ENCODE data around the gene JMJD1C.

JMJD1C gene

GRCh38 chr10:63260860-63261251 lies 204.9 kb downstream of the JMJD1C start:
- H3K4me3 ChIP-seq (ENCODE audit: low read depth, low read length) = no peak overlapping the region
- no peak for TF ChIP-seq CTCF (IDR thresholded peaks at IDR 0.05; ENCODE audit: low read depth, low read length)

GRCh38 chr10:63260103-63260859 lies 205.5 kb downstream of the JMJD1C start:
- TF ChIP-seq CTCF (IDR thresholded peaks at IDR 0.05; ENCODE audit: low read depth, low read length) = no peak

DNA sequence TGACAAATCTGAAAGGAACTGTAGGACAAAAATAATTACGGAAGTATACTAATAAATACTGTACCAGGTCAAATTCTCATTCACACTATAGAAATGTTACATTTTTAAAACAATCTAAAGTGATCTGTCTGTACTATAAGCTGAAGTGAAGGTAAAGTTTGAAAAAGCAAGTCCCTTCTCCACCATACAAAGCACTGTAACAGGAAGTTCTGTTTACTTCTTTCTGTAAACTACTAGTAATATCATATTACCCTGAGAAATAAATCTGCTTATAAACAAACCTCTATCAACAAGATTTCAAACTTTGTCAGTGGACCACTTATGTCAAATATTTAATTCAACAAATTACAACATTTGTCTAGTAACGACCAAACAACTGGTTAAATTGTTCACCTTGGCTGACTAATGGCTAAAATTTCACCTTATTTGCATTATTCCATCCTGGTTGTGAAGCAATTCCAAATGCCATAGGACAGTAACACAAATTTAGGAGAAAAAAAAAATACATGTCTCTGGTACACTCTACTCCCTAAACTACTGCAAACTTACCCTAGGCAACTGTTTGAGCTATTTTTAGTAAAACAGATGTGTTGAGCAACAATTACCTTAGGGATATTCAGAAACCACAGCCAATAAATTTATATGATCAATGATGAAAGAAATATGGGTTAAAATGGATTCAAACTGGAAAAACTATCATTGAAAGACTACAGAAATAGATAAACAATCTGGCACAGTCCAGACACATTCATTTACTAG lies 206.7 kb downstream of the JMJD1C start:
- no peak overlapping the region for H3K4me3 ChIP-seq (ENCODE audit: low read depth, low read length)
- no peak for TF ChIP-seq CTCF (IDR thresholded peaks at IDR 0.05; ENCODE audit: low read depth, low read length)

More at GRCh38 chr10:63260103-63260859, 205.5 kb downstream of the JMJD1C start:
- no peak overlapping the region for H3K4me3 ChIP-seq (ENCODE audit: low read depth, low read length)

DNA sequence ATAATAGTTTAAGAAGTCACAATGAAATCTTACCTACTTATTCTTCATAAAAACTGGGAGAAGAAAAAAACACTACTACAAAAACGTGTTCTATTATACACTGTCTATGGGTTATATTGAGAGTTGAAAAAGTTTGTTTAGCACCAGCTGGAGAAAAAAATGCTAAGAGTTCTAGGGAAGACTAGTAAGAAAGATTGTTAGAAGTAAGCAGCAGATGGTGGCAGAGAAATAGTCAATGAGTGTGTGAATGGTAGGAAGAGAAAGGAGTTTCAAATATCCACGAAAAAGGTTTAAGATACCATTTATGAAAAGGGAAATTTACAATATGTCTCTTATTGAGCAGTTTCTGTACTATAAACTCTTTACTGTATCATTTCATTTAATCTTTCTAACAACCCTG lies 208.0 kb downstream of the JMJD1C start:
- no peak overlapping the region for H3K4me3 ChIP-seq (ENCODE audit: low read depth, low read length)
- no peak for TF ChIP-seq CTCF (IDR thresholded peaks at IDR 0.05; ENCODE audit: low read depth, low read length)

- TF ChIP-seq CTCF (IDR thresholded peaks at IDR 0.05; ENCODE audit: low read depth, low read length) = no peak
- no peak overlapping the region for H3K4me3 ChIP-seq (ENCODE audit: low read depth, low read length)
These were observed 209.6 kb downstream of the JMJD1C start for GRCh38 chr10:63256009-63256773.

- no peak overlapping the region for H3K4me3 ChIP-seq (ENCODE audit: low read depth, low read length)
- TF ChIP-seq CTCF (IDR thresholded peaks at IDR 0.05; ENCODE audit: low read depth, low read length) = no peak
These were observed 210.5 kb downstream of the JMJD1C start for GRCh38 chr10:63255316-63255715.
